ENCODE measurements around the gene P2RY10.
"Not testable (repeated sequence)": the region's sequence is repeated elsewhere in the genome, so short reads cannot be mapped to it uniquely, and the experiment has no call there.

Gene P2RY10

DNA sequence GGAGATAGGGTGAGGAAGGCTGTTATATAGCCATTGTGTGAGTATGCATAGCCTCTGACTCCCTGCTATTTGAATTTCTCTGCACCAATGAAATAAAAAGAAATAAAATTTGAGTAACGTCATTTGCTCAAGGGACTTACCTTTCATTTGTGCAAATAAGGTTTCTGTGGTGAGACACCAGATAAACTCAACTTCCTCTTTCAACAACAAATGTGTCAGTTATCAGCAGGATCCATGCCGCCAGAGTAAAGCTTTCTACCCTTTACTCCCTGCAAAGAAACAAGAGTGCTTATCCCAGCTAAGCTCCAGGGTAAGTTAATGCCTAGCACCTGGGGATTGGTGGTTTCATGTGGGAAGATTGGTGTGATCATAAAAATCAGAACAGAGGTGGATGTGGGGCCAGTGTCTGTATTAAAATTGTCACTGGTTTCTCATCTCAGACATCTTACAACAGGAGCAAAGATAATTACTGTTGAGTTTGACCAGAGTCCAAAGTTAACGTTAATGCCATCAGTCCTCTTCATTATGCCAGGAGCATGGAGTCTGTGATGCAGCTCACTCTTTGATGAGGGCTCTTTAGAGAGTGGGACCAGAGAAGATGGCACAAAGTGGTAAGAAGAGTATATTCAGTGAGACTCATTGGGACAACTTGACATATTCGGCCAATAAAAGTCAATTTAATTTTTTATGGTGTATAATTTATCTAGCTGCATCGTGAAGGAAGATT lies at the start of gene P2RY10:
Gene P2RY10, plus strand, starts transcription at position 206 of the 727 bp plus-strand sequence. CDS start 15,130 bp downstream, outside the sequence.
- DNase-seq, result no peak

- no peak for DNase-seq
Observed at GRCh38 chrX:78922754-78923153, 22.4 kb upstream of the P2RY10 start.

DNA sequence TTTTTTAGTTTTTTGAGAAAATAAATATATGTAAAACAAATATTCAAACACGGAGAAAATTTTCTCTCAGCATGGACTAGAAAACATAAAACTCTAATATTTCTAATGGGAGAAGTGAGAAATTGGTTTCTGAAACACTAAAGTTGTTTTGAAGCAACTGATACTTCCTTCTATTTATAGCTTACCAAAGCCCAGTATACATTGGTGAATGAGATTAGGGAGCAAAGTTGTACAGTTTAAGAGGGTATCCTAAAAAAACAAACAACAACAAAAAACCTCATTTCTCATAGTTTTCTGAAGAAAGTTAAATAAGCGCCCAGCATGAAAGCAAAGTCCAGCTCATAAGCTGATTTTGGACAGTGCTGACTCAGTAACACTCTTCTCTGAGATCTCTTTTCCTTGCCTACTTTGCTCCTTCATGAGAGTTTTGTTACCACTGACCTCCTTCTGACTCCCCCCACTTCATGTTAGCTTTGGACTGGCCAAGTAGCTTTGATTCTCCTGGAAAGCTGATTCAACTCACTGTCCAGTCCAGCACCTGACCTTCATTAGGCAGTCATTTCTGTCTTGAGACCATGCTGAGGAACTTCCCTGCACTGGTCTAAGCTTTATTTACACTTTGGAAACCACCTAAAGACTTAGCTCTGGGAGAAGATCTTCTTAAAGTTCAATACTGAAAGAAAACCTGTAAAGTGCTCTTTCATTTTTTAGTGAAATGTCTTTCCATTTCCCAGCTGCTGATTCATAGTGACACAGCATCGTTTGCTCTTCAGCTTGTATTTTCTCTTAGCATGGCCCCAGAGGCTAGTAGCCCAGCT lies 21.8 kb upstream of the P2RY10 start:
- DNase-seq, result no peak

DNA sequence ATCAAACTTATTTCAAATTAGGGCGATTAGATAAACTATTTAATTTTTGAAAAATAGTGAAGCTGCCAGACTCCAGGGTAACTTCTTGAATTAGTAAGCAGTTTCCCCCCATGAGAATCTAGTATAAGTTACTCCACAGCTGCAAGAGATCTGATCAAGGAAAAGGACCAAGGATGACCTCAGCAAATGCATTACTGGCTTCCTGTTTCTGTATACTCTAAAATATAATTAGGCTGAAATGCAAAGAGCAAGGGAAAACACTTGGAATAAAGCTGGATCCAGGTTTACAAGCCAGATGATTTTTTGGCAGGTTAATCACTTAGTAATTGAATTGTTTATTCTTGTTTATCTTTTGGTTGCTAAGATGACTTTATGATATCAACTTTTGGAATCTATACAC lies 13.4 kb upstream of the P2RY10 start:
- DNase-seq, result no peak

DNA sequence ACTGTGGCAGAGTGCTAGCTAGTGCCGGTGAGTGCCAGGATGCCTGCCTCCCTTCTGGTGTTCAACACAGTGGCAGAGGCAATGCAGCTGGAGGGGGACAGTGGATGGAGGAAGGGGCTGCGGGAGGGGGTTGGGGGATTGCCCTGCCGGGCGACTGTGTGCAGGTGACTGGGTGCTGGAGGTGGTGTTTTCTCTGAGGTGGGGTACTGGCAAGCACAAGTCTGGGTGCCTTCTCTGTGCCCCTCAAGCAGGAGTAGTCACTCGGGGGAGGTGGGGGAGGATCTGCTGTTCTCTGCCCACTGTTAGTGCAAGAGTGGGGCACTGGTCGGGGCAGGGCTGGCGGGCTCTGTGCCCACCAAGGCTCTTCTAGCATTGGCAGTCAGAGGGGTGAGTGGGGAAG lies 10.3 kb upstream of the P2RY10 start:
- DNase-seq, result no peak

DNA sequence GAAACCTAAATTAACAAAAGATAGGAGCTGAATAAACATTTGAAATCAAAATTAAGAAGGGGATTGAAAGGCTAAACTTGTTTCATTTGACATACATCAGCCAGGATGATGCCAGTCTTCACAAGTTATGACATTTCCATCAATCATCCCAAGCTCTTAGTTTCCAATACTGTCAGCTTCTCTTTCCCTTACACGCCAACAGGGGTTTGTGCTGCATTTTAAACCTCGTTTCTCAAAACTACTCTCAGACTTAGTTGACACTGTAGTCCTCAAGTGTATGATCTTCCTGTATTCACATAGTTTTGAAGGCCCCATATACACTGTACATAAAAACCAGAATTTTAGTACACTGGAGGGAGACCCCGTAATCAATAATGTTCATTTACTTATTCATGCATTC lies 840 bp upstream of the P2RY10 start:
- no peak for DNase-seq

DNA sequence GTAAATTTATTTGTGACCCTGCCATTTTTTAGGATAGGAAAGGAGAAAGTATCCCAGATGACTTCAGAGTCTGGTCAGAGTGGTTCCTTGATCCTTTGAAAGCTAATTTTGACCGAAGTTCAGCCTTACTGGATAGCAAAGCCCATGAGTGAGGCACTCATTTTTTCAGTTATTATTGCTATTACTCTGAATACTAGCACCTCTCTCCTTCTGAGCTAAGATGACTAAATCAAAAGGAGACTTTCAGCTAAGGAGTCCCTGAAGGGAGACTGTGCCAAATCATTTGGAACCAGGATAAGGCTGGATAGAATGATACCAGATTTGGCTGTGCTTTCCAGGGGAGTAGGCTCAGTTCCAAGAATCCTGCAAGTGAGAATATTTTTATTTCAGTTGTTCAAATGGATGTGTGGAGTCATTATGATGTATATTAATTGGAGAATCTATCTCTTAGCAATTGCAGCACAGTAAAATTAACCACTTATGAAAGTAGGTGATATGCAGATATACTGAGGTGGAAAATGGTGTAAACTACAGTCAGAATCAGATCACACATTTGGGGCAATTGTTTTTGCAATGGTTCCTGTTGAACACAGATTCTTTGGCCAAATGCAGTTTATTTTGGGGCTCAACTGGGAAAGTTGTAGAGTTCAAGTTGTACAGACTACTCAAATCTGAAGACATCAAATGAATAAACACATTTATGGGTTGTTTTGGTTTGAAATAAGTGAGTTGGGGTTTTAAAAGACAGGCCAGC lies 1.2 kb downstream of the P2RY10 start:
- no peak for DNase-seq

DNA sequence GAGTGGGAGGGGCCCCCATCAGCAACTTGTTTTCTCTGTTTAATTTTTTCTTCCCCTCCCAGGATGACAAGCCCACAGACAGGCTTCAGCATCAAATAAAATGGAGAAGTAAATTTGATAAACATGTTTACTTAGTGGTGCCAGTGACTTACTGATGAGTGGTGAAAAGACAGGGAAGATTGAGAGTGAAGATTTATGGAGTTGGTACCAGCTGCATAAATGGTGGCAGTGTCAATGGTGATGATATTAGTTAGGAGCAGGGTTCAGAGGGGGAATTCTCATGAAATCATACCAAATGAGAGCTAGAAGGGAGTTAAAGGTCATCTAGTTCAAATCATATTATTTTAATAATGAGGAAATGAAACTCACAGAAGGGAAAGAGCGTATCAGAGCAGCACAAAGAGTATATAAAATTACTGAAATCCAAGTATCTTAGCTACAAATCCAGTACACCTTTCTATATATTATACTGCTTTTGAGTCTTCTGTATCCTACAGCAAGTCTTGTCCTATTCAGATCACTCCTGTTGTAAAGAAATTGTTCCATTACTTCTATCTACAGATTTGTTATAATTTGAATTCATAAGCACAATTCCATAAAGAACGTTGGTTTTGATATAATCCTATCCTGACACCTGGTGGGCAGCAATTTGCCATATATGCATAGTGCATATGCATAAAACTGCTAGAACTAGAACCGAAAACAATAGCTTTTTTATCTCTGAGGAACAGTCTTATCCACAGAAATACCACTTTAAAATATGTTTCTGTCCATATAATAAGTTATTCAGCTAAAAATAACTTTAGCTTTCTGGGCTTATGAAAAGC lies 5.0 kb downstream of the P2RY10 start:
- no peak for DNase-seq

- DNase-seq, result no peak
Observed at GRCh38 chrX:78957049-78957767, 12.0 kb downstream of the P2RY10 start.

DNA sequence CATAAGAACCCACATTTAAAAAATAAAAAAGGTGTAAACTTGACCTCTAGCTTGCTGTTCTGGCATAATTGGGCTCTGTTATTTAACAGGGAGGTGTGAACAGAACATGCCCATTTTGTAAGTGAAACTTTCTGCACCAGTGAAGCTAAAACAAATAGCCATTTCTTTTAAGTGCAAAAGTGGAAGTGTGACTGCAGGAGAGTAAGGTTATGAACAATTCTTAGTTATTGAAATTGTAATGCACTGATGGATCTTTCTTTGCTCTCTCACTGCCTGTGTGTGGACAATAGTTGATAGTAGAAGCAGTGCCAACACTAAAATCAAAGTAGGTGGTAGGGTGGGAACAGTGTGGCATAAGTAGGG lies 12.6 kb downstream of the P2RY10 start:
- DNase-seq, result no peak

- DNase-seq, result no peak
Observed at GRCh38 chrX:78958419-78959116, 13.4 kb downstream of the P2RY10 start.

GRCh38 chrX:78960888-78961287 lies 15.7 kb downstream of the P2RY10 start:
- DNase-seq, result no peak

GRCh38 chrX:78964598-78964997 lies 19.4 kb downstream of the P2RY10 start:
- DNase-seq, result no peak

- DNase-seq, result no peak
Observed at GRCh38 chrX:78979789-78980464, 34.7 kb downstream of the P2RY10 start.

DNA sequence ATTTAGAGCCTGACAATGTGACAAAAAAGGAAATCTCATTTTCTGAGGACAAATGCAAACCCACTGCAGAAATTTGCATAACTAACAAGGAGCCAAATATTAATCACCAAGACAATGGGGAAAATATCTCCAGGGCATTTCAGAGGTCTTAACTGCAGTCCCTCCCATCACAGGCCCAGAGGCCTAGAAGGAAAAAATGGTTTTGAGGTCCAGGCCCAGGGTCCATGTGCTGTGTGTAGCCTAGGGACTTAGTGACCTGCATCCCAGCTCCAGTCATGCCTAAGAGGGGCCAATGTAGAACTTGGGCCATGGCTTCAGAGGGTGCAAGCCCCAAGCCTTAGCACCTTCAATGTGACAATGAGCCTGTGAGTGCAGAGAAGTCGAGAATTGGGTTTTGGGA lies 44.2 kb downstream of the P2RY10 start:
- no peak for DNase-seq

- DNase-seq, result no peak
Observed at GRCh38 chrX:78997870-78998558, 52.8 kb downstream of the P2RY10 start.

DNA sequence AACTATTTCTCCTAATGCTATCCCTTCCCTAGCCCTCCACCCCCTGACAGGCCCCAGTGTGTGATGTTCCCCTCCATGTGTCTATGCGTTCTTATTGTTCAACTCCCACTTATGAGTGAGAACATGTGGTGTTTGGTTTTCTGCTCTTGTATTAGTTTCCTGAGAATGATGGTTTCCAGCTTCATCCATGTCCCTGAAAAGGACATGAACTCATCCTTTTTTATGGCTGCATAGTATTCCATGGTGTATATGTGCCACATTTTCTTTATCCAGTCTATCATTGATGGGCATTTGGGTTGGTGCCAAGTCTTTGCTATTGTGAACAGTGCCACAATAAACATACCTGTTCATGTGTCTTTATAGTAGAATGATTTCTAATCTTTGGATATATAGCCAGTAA lies 62.3 kb downstream of the P2RY10 start:
- DNase-seq, result not testable (repeated sequence)
